ENCODE data around the gene SLC39A1. TPM values are rescaled to one million over a fixed set of nuclear protein-coding genes. Genes with fewer than 3 reads are reported as not detected.
"Not testable (repeated sequence)": the region's sequence is repeated elsewhere in the genome, so short reads cannot be mapped to it uniquely, and the experiment has no call there.

Gene SLC39A1
- polyA plus RNA-seq, 1 experiment = 84.0 TPM

DNA sequence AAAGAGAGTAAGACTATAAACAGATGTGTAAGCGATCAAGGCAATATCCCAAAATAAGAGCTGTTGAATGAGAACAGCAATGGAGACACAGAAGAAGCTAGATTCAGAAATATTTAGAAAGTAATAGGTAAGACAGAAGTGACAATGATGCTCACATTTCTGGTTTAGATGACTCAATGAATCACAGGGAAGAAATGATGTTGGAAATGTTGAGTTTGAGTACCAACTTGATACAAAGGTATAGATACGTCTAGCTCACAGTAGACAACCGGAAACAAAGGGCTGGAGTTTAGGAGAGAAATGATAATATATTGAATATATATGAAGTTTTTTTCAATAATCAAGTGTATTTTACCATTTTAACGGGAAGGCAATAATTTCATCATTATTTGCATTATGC is 47.0 kb downstream of the SLC39A1 start:
- TF ChIP-seq, protein P1, sequence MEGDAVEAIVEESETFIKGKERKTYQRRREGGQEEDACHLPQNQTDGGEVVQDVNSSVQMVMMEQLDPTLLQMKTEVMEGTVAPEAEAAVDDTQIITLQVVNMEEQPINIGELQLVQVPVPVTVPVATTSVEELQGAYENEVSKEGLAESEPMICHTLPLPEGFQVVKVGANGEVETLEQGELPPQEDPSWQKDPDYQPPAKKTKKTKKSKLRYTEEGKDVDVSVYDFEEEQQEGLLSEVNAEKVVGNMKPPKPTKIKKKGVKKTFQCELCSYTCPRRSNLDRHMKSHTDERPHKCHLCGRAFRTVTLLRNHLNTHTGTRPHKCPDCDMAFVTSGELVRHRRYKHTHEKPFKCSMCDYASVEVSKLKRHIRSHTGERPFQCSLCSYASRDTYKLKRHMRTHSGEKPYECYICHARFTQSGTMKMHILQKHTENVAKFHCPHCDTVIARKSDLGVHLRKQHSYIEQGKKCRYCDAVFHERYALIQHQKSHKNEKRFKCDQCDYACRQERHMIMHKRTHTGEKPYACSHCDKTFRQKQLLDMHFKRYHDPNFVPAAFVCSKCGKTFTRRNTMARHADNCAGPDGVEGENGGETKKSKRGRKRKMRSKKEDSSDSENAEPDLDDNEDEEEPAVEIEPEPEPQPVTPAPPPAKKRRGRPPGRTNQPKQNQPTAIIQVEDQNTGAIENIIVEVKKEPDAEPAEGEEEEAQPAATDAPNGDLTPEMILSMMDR (IDR thresholded peaks at IDR 0.05; ENCODE audit: low read depth, low read length) = no peak
- Histone ChIP-seq H3K27me3 (ENCODE audit: control insufficient read depth, insufficient read depth, low read length) (no peaks in the 10 kb centered on the region), H3K4me3 (ENCODE audit: low read depth, low read length) (no peak overlapping the region), H3K27ac (ENCODE audit: low read depth, low read length) (no peak overlapping the region), H3K9me3 (ENCODE audit: control insufficient read depth, insufficient read depth, low read length) (no peaks in the 10 kb centered on the region)
- POLR2A ChIA-PET = interaction anchor here (0.5 to 0.7 kb wide), 4 partner anchors 13 to 89 kb away, joined by 3 to 5 read pairs (median 4); no protein-coding TSS in a partner anchor
- CTCF ChIA-PET = interaction anchor here (0.7 to 1.4 kb wide), 2 partner anchors 71 to 95 kb away, joined by 3 to 4 read pairs; no protein-coding TSS in a partner anchor
- DNase-seq (ENCODE audit: low read depth, low spot score) = no peak

DNA sequence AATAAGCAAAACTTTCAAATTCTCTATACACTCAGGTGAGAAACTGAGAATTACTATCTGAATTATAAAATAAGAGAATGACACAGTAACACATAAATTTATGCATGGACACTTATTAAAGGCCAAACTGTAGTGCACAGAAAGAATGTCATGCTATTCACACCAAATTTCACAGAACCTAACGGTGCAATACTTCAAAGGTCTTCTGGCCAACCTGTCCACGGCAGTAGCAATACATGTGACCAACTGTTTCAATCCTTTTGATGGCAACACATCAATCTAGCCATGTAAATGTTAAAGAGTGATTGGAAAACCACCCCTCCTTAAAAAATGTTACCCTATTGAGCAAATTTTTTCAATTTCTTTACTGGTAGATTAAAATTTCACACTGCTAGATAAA is 51.0 kb downstream of the SLC39A1 start:
- Histone ChIP-seq H3K4me3 (ENCODE audit: low read depth, low read length) (no peak overlapping the region), H3K27me3 (ENCODE audit: control insufficient read depth, insufficient read depth, low read length) (no peaks in the 10 kb centered on the region), H3K9me3 (ENCODE audit: control insufficient read depth, insufficient read depth, low read length) (no peaks in the 10 kb centered on the region), H3K27ac (ENCODE audit: low read depth, low read length) (no peak overlapping the region)
- CTCF ChIA-PET = no interaction called here
- POLR2A ChIA-PET = no interaction called here
- TF ChIP-seq, protein P1 (IDR thresholded peaks at IDR 0.05; ENCODE audit: low read depth, low read length) = no peak
- no peak for DNase-seq (ENCODE audit: low read depth, low spot score)

DNA sequence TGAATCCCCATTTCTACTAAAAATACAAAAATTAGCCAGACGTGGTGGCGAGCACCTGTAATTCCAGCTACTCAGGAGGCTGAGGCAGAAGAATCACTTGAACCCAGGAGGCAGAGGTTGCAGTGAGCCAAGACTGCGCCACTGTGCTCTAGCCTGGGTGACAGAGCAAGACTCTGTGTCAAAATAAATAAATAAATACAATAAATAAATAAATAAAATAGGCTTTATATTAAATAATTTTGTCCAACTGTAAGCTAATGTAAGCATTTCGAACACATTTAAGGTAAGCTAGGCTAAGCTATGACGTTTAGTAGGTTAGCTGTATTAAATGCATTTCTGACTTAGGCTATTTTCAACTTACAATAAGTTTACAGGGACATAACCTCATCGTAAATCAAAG is 52.8 kb downstream of the SLC39A1 start:
- DNase-seq (ENCODE audit: low read depth, low spot score); H3K9me3 ChIP-seq (ENCODE audit: control insufficient read depth, insufficient read depth, low read length); H3K4me3 ChIP-seq (ENCODE audit: low read depth, low read length); H3K27me3 ChIP-seq (ENCODE audit: control insufficient read depth, insufficient read depth, low read length); POLR2A ChIA-PET; H3K27ac ChIP-seq (ENCODE audit: low read depth, low read length): not testable (repeated sequence)
- CTCF ChIA-PET = interaction anchor here (1.2 kb wide), 1 partner anchor 12 kb away, joined by 3 read pairs; no protein-coding TSS in a partner anchor

Small RNA genes within 50 kb of the gene (small RNA-seq; reads per million reads assigned to genes)
- not detected for gene MIR6737 (ENCODE audit: insufficient read length, low read depth)

Other genes starting within 250 kb of the SLC39A1 start
- gene INTS3, start 235.5 kb downstream of the SLC39A1 start, polyA plus RNA-seq (2011; rRNA removed) = 44.5 and 45.1 TPM in 2 replicates
- 9.9 and 14.3 TPM in 2 replicates for gene SLC27A3, start 188.1 kb downstream of the SLC39A1 start, polyA plus RNA-seq (2011; rRNA removed)
- 4.8 and 6.8 TPM in 2 replicates for gene GATAD2B, start 40.6 kb downstream of the SLC39A1 start, polyA plus RNA-seq (2011; rRNA removed)
- gene DENND4B, start 16.8 kb downstream of the SLC39A1 start, polyA plus RNA-seq (2011; rRNA removed) = 10.3 and 13.3 TPM in 2 replicates
- 12.7 and 13.8 TPM in 2 replicates for gene CRTC2, start 4.9 kb downstream of the SLC39A1 start, polyA plus RNA-seq (2011; rRNA removed)
- 7.7 and 10.0 TPM in 2 replicates for gene CREB3L4, start 4.4 kb upstream of the SLC39A1 start, polyA plus RNA-seq (2011; rRNA removed)
- gene JTB, start 14.1 kb upstream of the SLC39A1 start, polyA plus RNA-seq (2011; rRNA removed) = 159 and 160 TPM in 2 replicates
- 250 and 259 TPM in 2 replicates for gene RAB13, start 22.8 kb upstream of the SLC39A1 start, polyA plus RNA-seq (2011; rRNA removed)
- gene RPS27, start 27.2 kb upstream of the SLC39A1 start, polyA plus RNA-seq (2011; rRNA removed) = 6,731 and 8,507 TPM in 2 replicates
- gene NUP210L, start 191.5 kb upstream of the SLC39A1 start, polyA plus RNA-seq (2011; rRNA removed) = 0.01 TPM in 1 of 2 replicates, not detected in the other
- gene TPM3, start 228.6 kb upstream of the SLC39A1 start, polyA plus RNA-seq (2011; rRNA removed) = 397 and 565 TPM in 2 replicates
- not detected in 2 replicates for gene CFAP141, start 242.8 kb upstream of the SLC39A1 start, polyA plus RNA-seq (2011; rRNA removed)